ENCODE results near the gene GLRA1.

GRCh38 chr5:151924564-151925301 lies at the start of gene GLRA1:
- TF ChIP-seq CTCF (IDR thresholded peaks at IDR 0.05; ENCODE audit: low read depth, low read length, missing input control) (no peak), REST (IDR thresholded peaks at IDR 0.05) (peak; percentile 100), EGR1 (IDR thresholded peaks at IDR 0.05; ENCODE audit: low read depth in 2 of 2) (no peak), MAX (IDR thresholded peaks at IDR 0.05) (no peak), TAF1 (conservative IDR thresholded peaks at IDR 0.05) (no peak), YY1 (IDR thresholded peaks at IDR 0.05) (no peak), ATF3 (IDR thresholded peaks at IDR 0.05) (no peak), JUND (IDR thresholded peaks at IDR 0.05) (no peak), GABPA (IDR thresholded peaks at IDR 0.05 in 1 of 2, conservative IDR thresholded peaks at IDR 0.05 in 1 of 2) (no peak), HNF4G (IDR thresholded peaks at IDR 0.05) (no peak), RAD21 (IDR thresholded peaks at IDR 0.05) (no peak), FOXA1 (IDR thresholded peaks at IDR 0.05) (no peak), ZBTB33 (IDR thresholded peaks at IDR 0.05) (no peak)

All from liver (tissue), 3 donors.